ENCODE measurements around the gene RBFA.

RBFA gene

DNA sequence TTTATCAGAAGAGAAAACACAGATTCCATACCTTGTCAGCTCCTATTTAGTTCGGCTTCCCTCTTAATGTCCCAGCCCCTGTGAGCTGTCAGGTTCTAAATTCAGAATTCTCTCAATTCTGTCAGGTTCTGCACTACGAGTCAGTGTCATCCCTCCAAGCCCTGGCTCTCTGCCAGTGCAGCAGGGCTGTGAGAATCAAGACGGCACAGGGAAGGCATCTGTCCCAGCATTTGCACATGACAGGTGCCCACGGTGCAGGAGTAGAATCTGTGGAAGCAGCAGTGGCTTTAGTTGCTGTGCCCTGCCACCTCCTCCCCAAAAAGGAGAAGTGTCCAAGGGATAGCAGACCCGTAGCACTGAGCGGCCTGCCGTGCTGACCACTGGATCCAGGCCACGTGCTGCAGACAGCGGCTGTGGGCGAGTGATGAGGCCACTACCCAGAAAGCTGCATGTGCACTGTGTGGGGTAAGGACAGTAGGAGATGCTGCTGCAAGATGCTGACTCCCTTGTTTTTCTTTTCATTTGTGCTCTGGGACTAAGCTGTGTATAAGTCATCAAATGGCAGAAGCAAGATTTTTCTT is 12.8 kb downstream of the RBFA start:
- Histone ChIP-seq H3K4me1 (no peaks in the 10 kb centered on the region), H3K27me3 (ENCODE audit: control insufficient read depth, insufficient read depth, low read length) (no peaks in the 10 kb centered on the region), H2AFZ (no peak overlapping the region), H3K9ac (no peak overlapping the region), H3K79me2 (no peaks in the 10 kb centered on the region), H3K9me3 (ENCODE audit: control insufficient read depth, low read length) (no peaks in the 10 kb centered on the region), H3K4me3 (ENCODE audit: low read depth, low read length) (no peak overlapping the region), H3K4me2 (ENCODE audit: low read length) (no peak overlapping the region), H3K36me3 (ENCODE audit: control insufficient read depth, insufficient read depth, low read length) (no peaks in the 10 kb centered on the region), H3K27ac (no peak overlapping the region)
- TF ChIP-seq CTCF (IDR thresholded peaks at IDR 0.05) = no peak

DNA sequence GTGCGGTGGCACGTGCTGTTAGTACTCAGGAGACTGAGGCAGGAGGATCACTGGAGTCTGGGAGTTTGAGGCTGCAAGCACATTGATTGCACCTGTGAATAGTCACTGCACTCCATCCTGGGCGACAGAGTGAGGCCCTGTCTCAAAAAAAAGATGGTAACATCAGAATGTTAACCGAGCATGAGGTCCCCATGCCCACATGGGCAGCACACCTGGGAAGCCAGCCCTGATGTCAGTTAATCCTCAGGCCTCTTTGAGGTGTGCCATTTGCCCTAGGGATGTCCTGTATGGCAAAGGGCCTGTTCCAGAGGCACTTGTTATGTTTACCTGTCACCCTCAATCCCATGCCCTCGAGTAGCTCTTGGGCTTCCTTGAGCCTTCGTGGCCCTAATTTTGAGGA is 16.6 kb downstream of the RBFA start:
- no peak for TF ChIP-seq CTCF (IDR thresholded peaks at IDR 0.05)
- no peaks in the 10 kb centered on the region for H3K36me3 ChIP-seq (ENCODE audit: control insufficient read depth, insufficient read depth, low read length)
- H3K4me1 ChIP-seq = no peaks in the 10 kb centered on the region
- no peak overlapping the region for H3K4me2 ChIP-seq (ENCODE audit: low read length)
- no peak overlapping the region for H2AFZ ChIP-seq
- no peak overlapping the region for H3K27ac ChIP-seq
- H3K27me3 ChIP-seq (ENCODE audit: control insufficient read depth, insufficient read depth, low read length) = no peaks in the 10 kb centered on the region
- no peaks in the 10 kb centered on the region for H3K9me3 ChIP-seq (ENCODE audit: control insufficient read depth, low read length)
- H3K4me3 ChIP-seq (ENCODE audit: low read depth, low read length) = no peak overlapping the region
- H3K9ac ChIP-seq = no peak overlapping the region
- no peaks in the 10 kb centered on the region for H3K79me2 ChIP-seq

GRCh38 chr18:80056095-80056494 is 21.9 kb downstream of the RBFA start:
- no peak for TF ChIP-seq CTCF (IDR thresholded peaks at IDR 0.05)
- Histone ChIP-seq H3K9me3 (ENCODE audit: control insufficient read depth, low read length) (no peaks in the 10 kb centered on the region), H3K27ac (no peak overlapping the region)

DNA sequence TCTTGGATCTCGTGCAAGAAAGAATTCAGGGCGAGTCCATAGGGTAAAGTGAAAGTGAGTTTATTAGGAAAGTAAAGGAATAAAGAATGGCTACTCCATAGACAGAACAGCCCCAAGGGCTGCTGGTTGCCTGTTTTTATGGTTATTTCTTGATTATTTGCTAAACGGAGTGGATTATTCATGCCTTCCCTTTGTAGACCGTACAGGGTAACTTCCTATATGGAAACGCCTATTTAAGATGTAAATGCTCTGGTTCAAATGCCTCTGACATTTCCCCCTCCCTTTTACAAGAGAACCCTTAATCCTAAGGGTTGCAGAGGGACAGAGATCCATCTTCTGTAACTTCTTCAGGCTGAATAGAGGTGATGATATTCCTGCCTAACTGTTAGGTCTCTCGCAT is 25.7 kb downstream of the RBFA start:
- TF ChIP-seq CTCF (IDR thresholded peaks at IDR 0.05) = no peak
- H3K27ac ChIP-seq = no peak overlapping the region
- H3K4me2 ChIP-seq (ENCODE audit: low read length) = no peak overlapping the region
- no peaks in the 10 kb centered on the region for H3K27me3 ChIP-seq (ENCODE audit: control insufficient read depth, insufficient read depth, low read length)
- no peaks in the 10 kb centered on the region for H3K79me2 ChIP-seq
- no peak overlapping the region for H3K4me3 ChIP-seq (ENCODE audit: low read depth, low read length)
- H2AFZ ChIP-seq = no peak overlapping the region
- no peaks in the 10 kb centered on the region for H3K9me3 ChIP-seq (ENCODE audit: control insufficient read depth, low read length)
- no peaks in the 10 kb centered on the region for H3K36me3 ChIP-seq (ENCODE audit: control insufficient read depth, insufficient read depth, low read length)
- H3K9ac ChIP-seq = no peak overlapping the region
- no peaks in the 10 kb centered on the region for H3K4me1 ChIP-seq

More at GRCh38 chr18:80056095-80056494, 21.9 kb downstream of the RBFA start:
- Histone ChIP-seq H3K4me3 (ENCODE audit: low read depth, low read length) (no peak overlapping the region), H3K79me2 (no peaks in the 10 kb centered on the region), H3K27me3 (ENCODE audit: control insufficient read depth, insufficient read depth, low read length) (no peaks in the 10 kb centered on the region), H2AFZ (no peak overlapping the region), H3K36me3 (ENCODE audit: control insufficient read depth, insufficient read depth, low read length) (no peaks in the 10 kb centered on the region), H3K4me2 (ENCODE audit: low read length) (no peak overlapping the region), H3K9ac (no peak overlapping the region), H3K4me1 (no peaks in the 10 kb centered on the region)

DNA sequence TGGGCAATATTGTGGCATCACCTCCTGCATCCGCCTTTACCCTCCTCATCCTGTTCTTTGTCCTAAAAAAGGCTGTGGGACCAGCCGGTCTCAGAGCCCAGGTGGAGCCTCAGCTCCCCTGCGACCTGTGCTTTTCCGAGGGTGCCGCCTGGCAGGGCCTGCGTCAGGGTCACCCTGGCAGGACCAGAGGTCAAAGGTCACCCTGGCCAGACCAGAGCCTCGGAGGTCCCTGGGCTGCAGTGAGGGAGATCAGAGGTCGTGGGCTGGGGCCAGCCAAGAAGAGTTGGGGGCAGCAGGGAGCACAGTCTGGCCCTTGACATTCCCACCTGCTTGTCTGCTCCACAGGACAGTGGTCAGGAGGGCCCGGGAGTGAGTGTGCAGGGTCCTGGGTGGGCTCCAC is 31.5 kb downstream of the RBFA start:
- H3K27ac ChIP-seq = no peak overlapping the region
- H2AFZ ChIP-seq = no peak overlapping the region
- TF ChIP-seq CTCF (IDR thresholded peaks at IDR 0.05) = no peak
- H3K4me3 ChIP-seq (ENCODE audit: low read depth, low read length) = no peak overlapping the region
- no peak overlapping the region for H3K4me2 ChIP-seq (ENCODE audit: low read length)
- no peaks in the 10 kb centered on the region for H3K4me1 ChIP-seq
- no peaks in the 10 kb centered on the region for H3K36me3 ChIP-seq (ENCODE audit: control insufficient read depth, insufficient read depth, low read length)
- H3K9me3 ChIP-seq (ENCODE audit: control insufficient read depth, low read length) = no peaks in the 10 kb centered on the region
- H3K9ac ChIP-seq = no peak overlapping the region
- H3K79me2 ChIP-seq = no peaks in the 10 kb centered on the region
- H3K27me3 ChIP-seq (ENCODE audit: control insufficient read depth, insufficient read depth, low read length) = no peaks in the 10 kb centered on the region

Measured in parathyroid adenoma (tissue), 2 donors.